ENCODE results near the gene ANKRD17. TPM values are rescaled to one million over a fixed set of nuclear protein-coding genes. Genes with fewer than 3 reads are reported as not detected.

Gene ANKRD17
- total and polyA plus RNA-seq, 9 of the 15 experiments (the other 6 are each of a cell fraction or from before 2014, with no cell fraction given) = 25.5 to 86.9 (median 52.2) TPM

GRCh38 chr4:73251384-73251783 lies 7.2 kb downstream of the ANKRD17 start (continued):
- TF ChIP-seq KDM4B (IDR thresholded peaks at IDR 0.05; ENCODE audit: borderline replicate concordance in 2 of 2, low read depth in 1 of 2) = no peak
- TF ChIP-seq CBX5 (IDR thresholded peaks at IDR 0.05; ENCODE audit: borderline replicate concordance, low read depth) = no peak
- TF ChIP-seq RAD21 (CRISPR knock-in tag; conservative IDR thresholded peaks at IDR 0.05 in 1 of 2, IDR thresholded peaks at IDR 0.05 in 1 of 2) = peak in 1 of 2 experiments; percentile 17; a peak in 1 of 4 replicates
- TF ChIP-seq MYC (IDR thresholded peaks at IDR 0.05; ENCODE audit: low read depth, low read length) = no peak
- TF ChIP-seq MYC (CRISPR knock-in tag; IDR thresholded peaks at IDR 0.05; ENCODE audit: borderline replicate concordance, low read depth) = no peak
- TF ChIP-seq RBFOX2 (IDR thresholded peaks at IDR 0.05; ENCODE audit: low read depth, low read length) = no peak
- TF ChIP-seq SREBF1 (IDR thresholded peaks at IDR 0.05; ENCODE audit: borderline replicate concordance, low read depth, low read length) = no peak
- no peak for TF ChIP-seq PYGO2 (tag; IDR thresholded peaks at IDR 0.05)

GRCh38 chr4:73250642-73251041 lies 8.0 kb downstream of the ANKRD17 start:
- peaks cover 100% of the 10 kb centered on the region for H3K79me2 ChIP-seq (ENCODE audit: control insufficient read depth, insufficient read depth, low read length)
- in situ Hi-C loops (cut with MboI) = no loop called here
- TF ChIP-seq MECOM (CRISPR knock-in tag; IDR thresholded peaks at IDR 0.05) (no peak), CHAMP1 (IDR thresholded peaks at IDR 0.05) (peak; percentile 25; the same call in 1 of the 2 replicates), MEF2A (IDR thresholded peaks at IDR 0.05; ENCODE audit: control insufficient read depth, low read depth, low read length) (peak; percentile 54; the same call in 1 of the 2 replicates), SIRT6 (IDR thresholded peaks at IDR 0.05; ENCODE audit: low read depth, low read length) (no peak), MEF2D (tag; conservative IDR thresholded peaks at IDR 0.05; ENCODE audit: low read depth) (0 out of 2 replicates have a peak, but pooled peaks have one; percentile 14), CC2D1A (IDR thresholded peaks at IDR 0.05) (peak; percentile 60; the same call in 1 of the 2 replicates)
- TF ChIP-seq, protein P1, sequence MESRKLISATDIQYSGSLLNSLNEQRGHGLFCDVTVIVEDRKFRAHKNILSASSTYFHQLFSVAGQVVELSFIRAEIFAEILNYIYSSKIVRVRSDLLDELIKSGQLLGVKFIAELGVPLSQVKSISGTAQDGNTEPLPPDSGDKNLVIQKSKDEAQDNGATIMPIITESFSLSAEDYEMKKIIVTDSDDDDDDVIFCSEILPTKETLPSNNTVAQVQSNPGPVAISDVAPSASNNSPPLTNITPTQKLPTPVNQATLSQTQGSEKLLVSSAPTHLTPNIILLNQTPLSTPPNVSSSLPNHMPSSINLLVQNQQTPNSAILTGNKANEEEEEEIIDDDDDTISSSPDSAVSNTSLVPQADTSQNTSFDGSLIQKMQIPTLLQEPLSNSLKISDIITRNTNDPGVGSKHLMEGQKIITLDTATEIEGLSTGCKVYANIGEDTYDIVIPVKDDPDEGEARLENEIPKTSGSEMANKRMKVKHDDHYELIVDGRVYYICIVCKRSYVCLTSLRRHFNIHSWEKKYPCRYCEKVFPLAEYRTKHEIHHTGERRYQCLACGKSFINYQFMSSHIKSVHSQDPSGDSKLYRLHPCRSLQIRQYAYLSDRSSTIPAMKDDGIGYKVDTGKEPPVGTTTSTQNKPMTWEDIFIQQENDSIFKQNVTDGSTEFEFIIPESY (CRISPR knock-in tag; IDR thresholded peaks at IDR 0.05) = peak; percentile 94
- peaks cover 10% of the 10 kb centered on the region; the same call in 1 of the 2 replicates for H4K20me1 ChIP-seq (replicated peaks; ENCODE audit: control insufficient read depth, insufficient read depth, low read length)
- no peak for FAIRE-seq
- ChIA-PET POLR2A (interaction anchor here (1.5 kb wide), 1 partner anchor 8 kb away, joined by 4 read pairs; the partner anchor contains the start of gene ANKRD17), CTCF (ENCODE audit: low intra/inter-chr PET ratio) (no interaction called here)
- H3K4me2 ChIP-seq (ENCODE audit: insufficient read depth, low read length) = no peak overlapping the region
- H3K9ac ChIP-seq (ENCODE audit: insufficient read depth in 1 of 2, low read depth in 2 of 2, low read length in 2 of 2) = no peak overlapping the region
- H3K27ac ChIP-seq (ENCODE audit: extremely low read depth, low read depth, low read length) = no peak overlapping the region
- peaks cover 68% of the 10 kb centered on the region for H3K36me3 ChIP-seq (ENCODE audit: control insufficient read depth, insufficient read depth, low read length)
- H3K27me3 ChIP-seq (ENCODE audit: control insufficient read depth in 2 of 2, insufficient read depth in 2 of 2, low read length in 2 of 2) = no peaks in the 10 kb centered on the region
- WGBS (ENCODE audit: insufficient coverage, low coverage, missing lambda C conversion rate) = 93% methylated on average over 9 of the region's 9 CpGs
- H3K9me3 ChIP-seq (replicated peaks; ENCODE audit: control insufficient read depth, insufficient read depth, low read depth, low read length) = no peaks in the 10 kb centered on the region
- intact Hi-C loops (cut with micrococcal nuclease) = loop anchor here (10.0 kb wide), 2 partner anchors 226 to 926 kb away; no protein-coding TSS in a partner anchor
- H3K4me3 ChIP-seq = no peak overlapping the region
- peaks cover 0 to 11% of the 10 kb centered on the region in 2 experiments; a peak in 2 of 5 replicates for H3K4me1 ChIP-seq (replicated peaks in 1 of 2; ENCODE audit: control insufficient read depth in 2 of 2, insufficient read depth in 2 of 2, low read length in 2 of 2)
- ATAC-seq = no peak
- H2AFZ ChIP-seq (ENCODE audit: low read depth, low read length) = no peak overlapping the region
- BruUV-seq (replicated peaks) = no TSS peak
- no peak for DNase-seq (ENCODE audit: extremely low read depth in 1 of 4, low spot score in 3 of 4)
- H3K9me1 ChIP-seq (ENCODE audit: control insufficient read depth, insufficient read depth, low read length) = no peaks in the 10 kb centered on the region
